ENCODE data around the gene SETBP1.

DNA sequence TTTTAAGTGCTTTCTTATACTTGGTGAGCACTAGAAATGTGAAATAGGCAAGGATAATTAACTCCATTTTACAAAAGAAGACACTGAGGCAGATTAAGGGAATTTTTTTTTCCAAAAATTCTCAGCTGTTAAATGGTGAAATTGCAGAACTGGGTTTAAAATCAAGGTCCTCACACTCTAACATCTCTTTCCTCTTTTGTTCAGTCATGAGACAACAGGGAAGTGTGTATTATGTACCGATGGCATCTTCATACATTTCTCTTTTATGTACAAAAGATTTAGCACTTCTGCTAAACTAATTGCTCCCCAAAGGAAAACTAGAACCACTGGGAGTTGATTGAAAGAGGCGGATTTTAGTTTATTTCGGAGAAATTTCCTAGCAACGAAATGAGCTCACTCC, 203.0 kb downstream of the SETBP1 start:
- TF ChIP-seq GLI2 (tag by site-specific recombination; IDR thresholded peaks at IDR 0.05; ENCODE audit: borderline replicate concordance, low read depth), result no peak
- no peak for TF ChIP-seq CTCF (tag by site-specific recombination; IDR thresholded peaks at IDR 0.05)
- TF ChIP-seq, protein P1, sequence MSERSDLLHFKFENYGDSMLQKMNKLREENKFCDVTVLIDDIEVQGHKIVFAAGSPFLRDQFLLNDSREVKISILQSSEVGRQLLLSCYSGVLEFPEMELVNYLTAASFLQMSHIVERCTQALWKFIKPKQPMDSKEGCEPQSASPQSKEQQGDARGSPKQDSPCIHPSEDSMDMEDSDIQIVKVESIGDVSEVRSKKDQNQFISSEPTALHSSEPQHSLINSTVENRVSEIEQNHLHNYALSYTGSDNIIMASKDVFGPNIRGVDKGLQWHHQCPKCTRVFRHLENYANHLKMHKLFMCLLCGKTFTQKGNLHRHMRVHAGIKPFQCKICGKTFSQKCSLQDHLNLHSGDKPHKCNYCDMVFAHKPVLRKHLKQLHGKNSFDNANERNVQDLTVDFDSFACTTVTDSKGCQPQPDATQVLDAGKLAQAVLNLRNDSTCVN (tag by site-specific recombination; optimal IDR thresholded peaks at IDR 0.05), result no peak
- no peak for TF ChIP-seq SALL2 (tag by site-specific recombination; IDR thresholded peaks at IDR 0.05; ENCODE audit: borderline replicate concordance)
- TF ChIP-seq ZNF311 (tag by site-specific recombination; IDR thresholded peaks at IDR 0.05; ENCODE audit: borderline replicate concordance), result no peak
- TF ChIP-seq ZNF133 (tag by site-specific recombination; IDR thresholded peaks at IDR 0.05), result no peak
- no peak for TF ChIP-seq ZBTB44 (tag by site-specific recombination; IDR thresholded peaks at IDR 0.05)
- no peak for TF ChIP-seq ZNF521 (tag by site-specific recombination; IDR thresholded peaks at IDR 0.05)
- TF ChIP-seq, protein P2, sequence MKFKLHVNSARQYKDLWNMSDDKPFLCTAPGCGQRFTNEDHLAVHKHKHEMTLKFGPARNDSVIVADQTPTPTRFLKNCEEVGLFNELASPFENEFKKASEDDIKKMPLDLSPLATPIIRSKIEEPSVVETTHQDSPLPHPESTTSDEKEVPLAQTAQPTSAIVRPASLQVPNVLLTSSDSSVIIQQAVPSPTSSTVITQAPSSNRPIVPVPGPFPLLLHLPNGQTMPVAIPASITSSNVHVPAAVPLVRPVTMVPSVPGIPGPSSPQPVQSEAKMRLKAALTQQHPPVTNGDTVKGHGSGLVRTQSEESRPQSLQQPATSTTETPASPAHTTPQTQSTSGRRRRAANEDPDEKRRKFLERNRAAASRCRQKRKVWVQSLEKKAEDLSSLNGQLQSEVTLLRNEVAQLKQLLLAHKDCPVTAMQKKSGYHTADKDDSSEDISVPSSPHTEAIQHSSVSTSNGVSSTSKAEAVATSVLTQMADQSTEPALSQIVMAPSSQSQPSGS (tag by site-specific recombination; IDR thresholded peaks at IDR 0.05; ENCODE audit: low read depth), result no peak
- TF ChIP-seq ZNF121 (tag by site-specific recombination; IDR thresholded peaks at IDR 0.05), result no peak
- no peak for TF ChIP-seq ZIC2 (tag by site-specific recombination; IDR thresholded peaks at IDR 0.05)
- TF ChIP-seq ZNF654 (tag by site-specific recombination; IDR thresholded peaks at IDR 0.05; ENCODE audit: low read depth), result no peak
- no peak for TF ChIP-seq ZNF274 (IDR thresholded peaks at IDR 0.05; ENCODE audit: low read length)
- TF ChIP-seq ZNF274 (tag by site-specific recombination; IDR thresholded peaks at IDR 0.05; ENCODE audit: borderline replicate concordance), result no peak
- TF ChIP-seq ZFP41 (tag by site-specific recombination; IDR thresholded peaks at IDR 0.05; ENCODE audit: borderline replicate concordance), result no peak
